Breast epithelium (tissue), 3 donors: Measurements from ENCODE around the gene NOX5.

ENCODE experiments used
- POLR2A ChIP-seq: fragments of 450-650 bp; IDR thresholded peaks from one replicate; pipeline ENCODE4 v1.6.1; 2016; ENCODE audit warnings: antibody characterized with exemption, mild to moderate bottlenecking, moderate library complexity
- POLR2AphosphoS5 ChIP-seq, 3 donors: sonication (generic); formaldehyde crosslinking; IDR thresholded peaks; one replicate each; pipeline ENCODE4 v1.6.1; 2017; ENCODE audit warnings: antibody characterized with exemption in 3 of 3
- TF ChIP-seq, protein P1 (sequence below), 3 donors: fragments of 450-650 bp; IDR thresholded peaks; one replicate each; pipeline ENCODE4 v1.5.1; 2016 to 2017; ENCODE audit warnings: antibody characterized with exemption in 3 of 3, mild to moderate bottlenecking in 3 of 3, moderate library complexity in 3 of 3

DNA sequence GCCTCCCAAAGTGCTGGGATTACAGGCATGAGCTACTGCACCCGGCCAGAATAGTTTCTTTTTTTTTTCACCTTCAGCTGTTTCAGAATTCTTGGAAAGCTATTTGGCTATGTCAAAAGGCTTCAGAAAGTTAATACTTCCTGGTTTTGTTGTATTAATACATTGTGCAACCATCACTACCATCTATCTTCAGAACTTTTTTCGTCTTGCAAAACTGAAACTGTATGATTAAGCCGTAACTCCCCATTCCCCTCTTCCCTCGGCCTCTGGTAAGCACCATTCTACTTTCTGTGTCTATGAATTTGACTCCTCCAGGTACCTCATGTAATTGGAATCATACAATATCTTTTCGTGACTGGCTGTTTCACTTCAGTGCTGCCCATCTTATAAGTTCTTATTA, 5.2 kb upstream of the NOX5 start:
- TF ChIP-seq, protein P1, sequence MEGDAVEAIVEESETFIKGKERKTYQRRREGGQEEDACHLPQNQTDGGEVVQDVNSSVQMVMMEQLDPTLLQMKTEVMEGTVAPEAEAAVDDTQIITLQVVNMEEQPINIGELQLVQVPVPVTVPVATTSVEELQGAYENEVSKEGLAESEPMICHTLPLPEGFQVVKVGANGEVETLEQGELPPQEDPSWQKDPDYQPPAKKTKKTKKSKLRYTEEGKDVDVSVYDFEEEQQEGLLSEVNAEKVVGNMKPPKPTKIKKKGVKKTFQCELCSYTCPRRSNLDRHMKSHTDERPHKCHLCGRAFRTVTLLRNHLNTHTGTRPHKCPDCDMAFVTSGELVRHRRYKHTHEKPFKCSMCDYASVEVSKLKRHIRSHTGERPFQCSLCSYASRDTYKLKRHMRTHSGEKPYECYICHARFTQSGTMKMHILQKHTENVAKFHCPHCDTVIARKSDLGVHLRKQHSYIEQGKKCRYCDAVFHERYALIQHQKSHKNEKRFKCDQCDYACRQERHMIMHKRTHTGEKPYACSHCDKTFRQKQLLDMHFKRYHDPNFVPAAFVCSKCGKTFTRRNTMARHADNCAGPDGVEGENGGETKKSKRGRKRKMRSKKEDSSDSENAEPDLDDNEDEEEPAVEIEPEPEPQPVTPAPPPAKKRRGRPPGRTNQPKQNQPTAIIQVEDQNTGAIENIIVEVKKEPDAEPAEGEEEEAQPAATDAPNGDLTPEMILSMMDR (IDR thresholded peaks at IDR 0.05) = no peak
- TF ChIP-seq POLR2A (no peak), POLR2AphosphoS5 (IDR thresholded peaks at IDR 0.05) (no peak)
